ENCODE measurements around the gene PIP5K1A.

DNA sequence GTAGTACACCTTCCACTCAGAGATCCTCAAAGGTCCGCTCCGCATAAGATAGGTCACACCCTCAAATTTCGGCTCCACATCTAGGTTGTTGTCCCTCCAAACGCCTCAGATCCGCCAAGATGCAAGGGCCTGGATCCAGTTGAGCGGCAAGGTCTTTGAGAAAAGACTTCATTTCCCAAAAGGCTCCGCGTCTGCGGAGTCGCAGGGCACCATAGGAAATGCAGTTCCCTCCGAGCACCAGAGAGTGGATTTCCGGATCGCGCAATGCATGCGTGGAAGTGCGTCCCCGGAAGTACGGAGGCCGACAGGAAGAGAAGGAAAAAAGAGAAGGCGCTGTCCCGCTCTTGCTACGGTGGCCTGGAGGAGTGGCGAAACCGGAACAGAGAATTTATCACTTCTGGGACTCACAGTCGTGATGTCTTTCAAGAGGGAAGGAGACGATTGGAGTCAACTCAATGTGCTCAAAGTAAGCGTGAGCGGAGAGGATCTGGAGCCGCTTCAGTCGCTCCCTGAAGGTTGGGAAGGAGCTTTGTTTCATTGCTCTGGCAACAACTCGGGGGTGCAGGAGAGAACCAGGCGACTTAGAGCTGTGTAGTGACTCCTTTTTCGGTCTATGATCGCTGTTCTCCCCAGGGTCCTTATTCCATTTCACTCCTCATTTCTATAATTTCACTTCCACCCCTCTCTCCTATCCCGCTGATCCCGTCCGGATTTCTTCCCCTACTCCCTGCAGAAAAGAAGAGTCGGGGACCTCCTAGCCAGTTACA is 32.4 kb upstream of the PIP5K1A start, which contains the start of the genes LYSMD1 and SCNM1:
- TF ChIP-seq, protein P1, sequence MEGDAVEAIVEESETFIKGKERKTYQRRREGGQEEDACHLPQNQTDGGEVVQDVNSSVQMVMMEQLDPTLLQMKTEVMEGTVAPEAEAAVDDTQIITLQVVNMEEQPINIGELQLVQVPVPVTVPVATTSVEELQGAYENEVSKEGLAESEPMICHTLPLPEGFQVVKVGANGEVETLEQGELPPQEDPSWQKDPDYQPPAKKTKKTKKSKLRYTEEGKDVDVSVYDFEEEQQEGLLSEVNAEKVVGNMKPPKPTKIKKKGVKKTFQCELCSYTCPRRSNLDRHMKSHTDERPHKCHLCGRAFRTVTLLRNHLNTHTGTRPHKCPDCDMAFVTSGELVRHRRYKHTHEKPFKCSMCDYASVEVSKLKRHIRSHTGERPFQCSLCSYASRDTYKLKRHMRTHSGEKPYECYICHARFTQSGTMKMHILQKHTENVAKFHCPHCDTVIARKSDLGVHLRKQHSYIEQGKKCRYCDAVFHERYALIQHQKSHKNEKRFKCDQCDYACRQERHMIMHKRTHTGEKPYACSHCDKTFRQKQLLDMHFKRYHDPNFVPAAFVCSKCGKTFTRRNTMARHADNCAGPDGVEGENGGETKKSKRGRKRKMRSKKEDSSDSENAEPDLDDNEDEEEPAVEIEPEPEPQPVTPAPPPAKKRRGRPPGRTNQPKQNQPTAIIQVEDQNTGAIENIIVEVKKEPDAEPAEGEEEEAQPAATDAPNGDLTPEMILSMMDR (IDR thresholded peaks at IDR 0.05; ENCODE audit: insufficient read depth, low read length, poor library complexity, severe bottlenecking): no peak
- no peak for TF ChIP-seq EZH2phosphoT487 (conservative IDR thresholded peaks at IDR 0.05; ENCODE audit: low read length)
